HuH-7.5 (cell line): ENCODE data around the gene USP40.

Experiments
- DNase-seq: peaks from one replicate; pipeline ENCODE4 v3.0.0; 2011; ENCODE audit warnings: low spot score

The USP40 gene

GRCh38 chr2:233444501-233444900 lies 122.1 kb downstream of the USP40 start:
- DNase-seq: no peak

GRCh38 chr2:233443511-233444183 lies 122.9 kb downstream of the USP40 start:
- peak; percentile 96 for DNase-seq

DNA sequence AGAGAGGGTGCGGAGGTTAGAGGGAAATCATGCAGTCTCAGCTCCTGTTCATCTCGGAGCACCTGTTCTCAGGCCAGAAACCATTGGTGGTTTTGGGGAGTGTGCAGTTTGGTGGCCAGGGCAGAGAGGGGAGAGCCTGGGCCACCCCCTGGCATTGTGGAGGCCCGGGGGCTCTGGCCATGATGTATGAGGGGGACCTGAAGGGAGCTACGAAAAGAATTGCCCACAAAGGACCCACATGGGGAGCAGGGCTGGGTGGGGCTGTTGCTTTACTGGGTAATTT lies 124.6 kb downstream of the USP40 start:
- no peak for DNase-seq

DNA sequence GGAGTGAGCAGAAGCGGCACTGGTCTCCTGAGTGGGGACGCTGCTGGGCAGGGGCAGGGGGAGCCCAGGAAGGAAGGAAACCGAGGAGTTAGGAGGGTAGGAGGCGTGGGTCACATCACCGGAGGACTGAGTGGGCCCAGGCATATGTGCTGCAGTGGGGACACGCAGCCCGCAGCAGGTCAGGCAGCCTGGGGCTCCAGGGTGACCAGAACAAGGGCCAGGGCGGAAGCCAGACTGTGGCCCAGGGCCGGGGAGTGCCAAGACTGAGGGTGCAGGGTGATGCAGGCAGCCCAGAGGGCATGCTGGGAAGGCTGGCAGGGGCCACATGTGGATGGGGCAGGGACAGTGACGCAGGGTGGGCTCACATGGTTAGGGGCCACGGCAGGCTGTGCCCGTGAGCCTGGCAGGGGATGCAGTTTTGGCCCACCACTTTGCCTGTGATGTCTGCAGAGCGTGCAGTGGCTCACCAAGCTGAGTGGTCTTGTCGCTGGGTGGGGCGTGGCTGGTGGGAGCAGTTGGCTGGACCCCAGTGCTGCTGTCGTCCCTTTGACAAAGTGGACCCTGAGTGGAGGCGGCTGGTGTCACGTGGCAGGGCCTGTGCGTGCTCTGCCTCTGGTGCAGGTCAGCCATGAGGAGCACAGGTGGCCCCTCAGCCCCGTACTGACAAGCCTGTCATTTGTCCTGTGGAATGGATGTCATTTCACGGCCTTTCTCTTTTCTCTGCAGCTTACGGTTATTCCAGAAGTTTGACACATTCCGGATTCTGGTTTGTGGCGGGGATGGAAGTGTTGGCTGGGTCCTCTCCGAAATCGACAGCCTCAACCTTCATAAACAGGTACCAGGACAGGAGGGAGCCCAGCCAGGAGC lies 125.2 kb downstream of the USP40 start:
- DNase-seq: no peak

DNA sequence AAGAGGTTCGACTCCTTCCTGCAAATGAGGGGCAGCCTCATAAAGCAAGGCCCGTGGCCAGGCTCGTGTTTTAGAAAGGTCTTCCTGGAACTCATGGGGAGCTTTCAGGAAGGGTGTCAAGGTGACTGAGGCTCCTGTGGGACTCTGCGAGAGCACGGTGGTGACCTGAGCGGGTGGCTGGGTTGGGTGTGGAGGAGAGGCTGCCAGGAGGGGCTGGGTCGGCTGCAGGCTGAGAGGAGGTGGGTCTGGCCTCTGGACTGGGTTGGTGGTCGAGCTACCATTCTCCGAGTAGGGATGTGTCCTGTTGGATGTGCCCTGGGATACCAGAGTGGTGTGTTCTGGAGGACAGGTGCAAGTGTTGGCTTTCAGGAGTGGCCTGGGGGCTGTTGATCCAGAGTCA lies 125.9 kb downstream of the USP40 start:
- no peak for DNase-seq

GRCh38 chr2:233440314-233440713 lies 126.3 kb downstream of the USP40 start:
- DNase-seq: no peak

DNA sequence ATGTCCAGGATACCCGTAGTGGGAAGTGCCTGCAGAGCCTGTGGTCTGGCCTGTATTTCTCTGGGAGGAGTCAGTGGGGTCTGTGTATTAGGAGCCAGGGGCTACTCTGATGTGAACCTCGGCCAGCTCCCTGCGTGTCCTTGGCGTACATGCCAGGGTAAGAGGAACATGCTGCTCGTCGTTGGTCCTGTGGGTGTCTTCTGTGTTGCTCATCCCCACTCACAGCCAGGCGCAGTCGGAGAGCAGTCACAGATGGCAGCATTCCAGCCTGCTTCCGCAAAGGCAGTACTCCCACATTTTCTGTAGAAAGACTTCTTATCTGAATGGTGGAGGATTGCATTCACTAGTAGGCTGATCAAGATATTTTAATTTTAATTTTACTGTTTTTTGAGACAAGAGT lies 127.4 kb downstream of the USP40 start:
- DNase-seq: no peak

- DNase-seq: no peak
Observed at GRCh38 chr2:233438573-233439147, 127.9 kb downstream of the USP40 start.

- no peak for DNase-seq
Observed at GRCh38 chr2:233437439-233437955, 129.1 kb downstream of the USP40 start.

- no peak for DNase-seq
Observed at GRCh38 chr2:233436691-233437438, 129.7 kb downstream of the USP40 start.

DNA sequence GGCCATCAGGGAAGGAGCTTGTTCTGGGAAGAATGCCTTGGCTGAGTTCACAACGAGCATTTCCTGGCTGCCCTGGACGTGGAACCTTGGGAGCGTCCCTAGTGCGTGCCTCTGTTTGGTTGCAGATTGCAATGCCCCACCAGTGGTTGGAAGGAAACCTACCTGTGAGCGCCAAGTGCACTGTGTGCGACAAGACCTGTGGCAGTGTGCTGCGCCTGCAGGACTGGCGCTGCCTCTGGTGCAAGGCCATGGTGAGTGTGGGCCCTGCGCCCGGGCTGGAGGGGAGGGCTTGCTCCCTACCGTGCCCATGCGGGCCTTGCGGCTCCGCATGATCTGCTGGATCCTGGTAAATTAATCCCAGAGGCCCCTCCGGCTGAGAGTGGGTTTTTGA lies 130.4 kb downstream of the USP40 start:
- no peak for DNase-seq

GRCh38 chr2:233435436-233436190 lies 131.0 kb downstream of the USP40 start:
- no peak for DNase-seq

- no peak for DNase-seq
Observed at GRCh38 chr2:233434666-233435330, 131.8 kb downstream of the USP40 start.

GRCh38 chr2:233433794-233434193 lies 132.8 kb downstream of the USP40 start:
- no peak for DNase-seq

GRCh38 chr2:233433029-233433428 lies 133.6 kb downstream of the USP40 start:
- no peak for DNase-seq

GRCh38 chr2:233430651-233431050 lies 135.9 kb downstream of the USP40 start:
- DNase-seq: no peak

- no peak for DNase-seq
Observed at GRCh38 chr2:233430081-233430480, 136.5 kb downstream of the USP40 start.

GRCh38 chr2:233429175-233429897 lies 137.2 kb downstream of the USP40 start:
- no peak for DNase-seq

GRCh38 chr2:233428438-233428837 lies 138.1 kb downstream of the USP40 start:
- DNase-seq: no peak

DNA sequence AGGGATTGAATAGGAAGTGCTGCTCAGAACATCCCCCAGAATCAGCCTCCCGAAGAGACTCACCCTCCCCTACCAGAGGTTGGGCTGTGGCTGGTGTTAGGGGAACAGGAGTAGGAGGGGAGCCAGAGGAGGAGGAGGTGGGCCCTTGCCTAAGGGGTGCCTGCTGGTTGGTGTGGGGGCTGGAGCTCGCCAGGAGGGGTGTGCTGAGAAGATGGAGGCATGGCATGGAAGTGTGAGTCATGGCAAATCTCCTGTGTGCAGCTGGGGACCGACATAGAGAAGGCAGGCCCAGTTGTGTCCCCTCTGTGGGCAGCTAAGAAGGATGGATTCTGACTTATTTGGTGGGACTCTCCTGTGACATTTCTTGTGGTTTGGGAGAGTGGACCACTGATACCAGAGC lies 138.6 kb downstream of the USP40 start:
- DNase-seq: no peak
